Stimulated activated CD8-positive, alpha-beta memory T cell treated with anti-CD3 and anti-CD28 coated beads, Interleukin-15, amount 100 ng/mL, for 48 hours (primary cell): ENCODE measurements around the gene XAB2.

ENCODE experiments used
- DNase-seq, 2 donors: peaks; one replicate each; pipeline ENCODE4 v3.0.0-alpha.2; 2020; ENCODE audit warnings: low read depth in 2 of 2

Gene XAB2

GRCh38 chr19:7648265-7649014 is 19.1 kb upstream of the XAB2 start:
- DNase-seq: no peak

DNA sequence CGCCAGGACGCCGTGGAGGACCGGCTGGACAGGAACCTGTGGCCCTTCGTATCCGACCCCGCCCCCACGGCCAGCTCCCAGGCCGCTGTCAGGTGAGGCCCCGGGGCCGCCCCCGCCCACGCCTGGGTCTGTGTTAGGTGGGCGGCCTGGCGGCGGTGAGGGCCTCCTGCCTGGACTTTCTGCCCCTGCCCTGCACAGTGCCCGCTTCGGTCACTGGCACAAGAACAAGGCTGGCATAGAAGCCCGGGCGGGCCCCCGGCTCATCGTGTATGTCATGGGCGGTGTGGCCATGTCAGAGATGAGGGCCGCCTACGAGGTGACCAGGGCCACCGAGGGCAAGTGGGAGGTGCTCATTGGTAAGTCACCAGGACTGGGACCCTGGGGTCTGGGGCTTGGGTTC is 17.8 kb upstream of the XAB2 start:
- DNase-seq: no peak

- no peak for DNase-seq
Measured at GRCh38 chr19:7646426-7646700, 17.0 kb upstream of the XAB2 start.

DNA sequence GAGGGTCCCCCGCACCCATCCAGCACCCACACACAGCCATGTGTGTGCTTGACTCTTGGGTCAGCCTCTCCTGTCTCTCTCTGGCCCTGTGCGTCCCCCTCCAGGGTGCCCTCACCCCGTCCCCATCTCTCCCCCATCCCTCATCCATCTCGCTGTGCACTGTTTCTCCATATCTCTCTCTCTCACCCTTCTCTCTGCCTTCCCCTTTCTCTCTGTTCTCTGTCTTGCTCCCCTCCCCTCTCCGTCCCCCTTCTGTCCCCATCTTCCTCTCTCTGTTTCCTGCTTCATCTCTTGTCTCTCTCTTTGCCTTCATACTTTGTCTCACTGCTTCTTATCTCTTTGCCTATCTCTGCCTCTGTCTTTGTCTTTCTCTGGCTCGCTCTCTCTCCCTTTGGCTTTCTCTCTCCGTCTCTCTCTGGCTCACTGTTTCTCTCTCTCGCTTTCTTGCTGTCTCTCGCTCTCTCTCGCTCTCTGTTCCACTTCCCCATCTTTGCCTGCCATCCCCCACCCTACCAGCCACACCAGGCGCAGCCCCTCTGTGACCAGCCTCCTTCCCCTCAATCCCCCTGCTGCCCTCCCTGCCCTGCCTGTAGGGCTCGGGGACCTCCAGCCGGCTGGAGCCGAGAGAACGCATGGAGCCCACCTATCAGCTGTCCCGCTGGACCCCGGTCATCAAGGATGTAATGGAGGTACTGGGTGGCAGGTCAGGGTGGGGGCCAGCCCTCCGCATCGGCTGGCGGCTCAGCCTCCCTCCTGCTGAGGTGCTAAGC is 16.5 kb upstream of the XAB2 start:
- DNase-seq: no peak

DNA sequence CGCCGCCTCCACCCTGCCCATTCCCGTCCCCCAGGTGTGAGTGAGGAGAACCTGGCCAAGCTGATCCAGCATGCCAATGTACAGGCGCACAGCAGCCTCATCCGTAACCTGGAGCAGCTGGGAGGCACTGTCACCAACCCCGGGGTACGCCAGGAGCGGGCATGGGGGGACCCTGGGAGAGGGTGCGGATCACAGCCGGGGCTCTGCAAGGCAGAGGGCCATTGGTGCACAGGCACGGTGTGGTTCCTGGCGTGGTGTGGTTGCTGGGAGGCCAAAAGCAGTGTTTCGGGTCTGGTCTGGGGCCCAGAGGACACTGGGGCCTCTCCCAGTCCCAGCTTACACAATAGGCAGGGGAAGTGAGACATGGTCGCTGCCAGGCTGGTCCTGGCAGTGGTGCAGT is 15.8 kb upstream of the XAB2 start:
- no peak for DNase-seq

DNA sequence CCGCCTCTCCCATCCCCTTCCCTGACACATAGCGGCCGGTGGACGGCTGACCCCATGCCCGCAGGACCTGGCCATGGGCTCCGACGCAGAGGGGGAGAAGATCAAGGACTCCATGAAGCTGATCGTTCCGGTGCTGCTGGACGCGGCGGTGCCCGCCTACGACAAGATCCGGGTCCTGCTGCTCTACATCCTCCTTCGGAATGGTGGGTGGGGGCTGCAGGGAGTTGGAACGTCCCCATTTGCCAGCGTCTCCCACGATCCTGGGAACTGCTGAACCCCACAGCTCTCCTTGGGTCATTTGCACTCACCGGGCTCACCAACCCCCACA is 15.2 kb upstream of the XAB2 start:
- no peak for DNase-seq

GRCh38 chr19:7643629-7644549 is 14.5 kb upstream of the XAB2 start:
- DNase-seq: peak in 1 of 2 donors; percentile 22

GRCh38 chr19:7643031-7643415 is 13.7 kb upstream of the XAB2 start:
- DNase-seq: no peak

DNA sequence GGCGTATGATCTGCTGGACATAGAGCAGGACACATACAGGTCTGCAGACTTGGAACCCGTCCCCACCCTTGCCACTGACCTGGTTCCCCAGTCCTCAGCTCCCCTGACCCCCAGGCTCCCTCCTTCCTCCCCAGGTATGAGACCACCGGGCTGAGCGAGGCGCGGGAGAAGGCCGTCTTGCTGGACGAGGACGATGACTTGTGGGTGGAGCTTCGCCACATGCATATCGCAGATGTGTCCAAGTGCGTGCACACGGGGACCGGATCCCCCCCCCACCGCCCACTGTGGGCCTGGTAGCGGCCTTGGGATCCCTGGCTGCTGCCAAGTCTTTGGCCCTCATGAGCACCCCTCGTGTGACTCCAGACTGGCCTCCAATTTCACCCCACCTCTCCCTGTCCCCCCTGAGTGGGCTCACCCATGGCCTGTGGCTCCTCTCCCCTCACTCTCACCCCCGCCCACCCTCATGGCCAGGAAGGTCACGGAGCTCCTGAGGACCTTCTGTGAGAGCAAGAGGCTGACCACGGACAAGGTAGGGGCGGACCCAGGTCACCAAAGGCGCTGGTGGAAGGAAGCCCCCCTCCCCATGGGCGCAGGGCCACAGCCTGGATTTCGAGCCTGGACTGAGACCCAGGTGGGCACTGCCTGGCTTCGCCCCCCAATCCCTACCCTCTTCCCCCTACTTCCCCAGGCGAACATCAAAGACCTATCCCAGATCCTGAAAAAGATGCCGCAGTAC is 13.1 kb upstream of the XAB2 start:
- DNase-seq: no peak

- no peak for DNase-seq
Measured at GRCh38 chr19:7641290-7642276, 12.2 kb upstream of the XAB2 start.

- DNase-seq: no peak
Measured at GRCh38 chr19:7640803-7641202, 11.5 kb upstream of the XAB2 start.

DNA sequence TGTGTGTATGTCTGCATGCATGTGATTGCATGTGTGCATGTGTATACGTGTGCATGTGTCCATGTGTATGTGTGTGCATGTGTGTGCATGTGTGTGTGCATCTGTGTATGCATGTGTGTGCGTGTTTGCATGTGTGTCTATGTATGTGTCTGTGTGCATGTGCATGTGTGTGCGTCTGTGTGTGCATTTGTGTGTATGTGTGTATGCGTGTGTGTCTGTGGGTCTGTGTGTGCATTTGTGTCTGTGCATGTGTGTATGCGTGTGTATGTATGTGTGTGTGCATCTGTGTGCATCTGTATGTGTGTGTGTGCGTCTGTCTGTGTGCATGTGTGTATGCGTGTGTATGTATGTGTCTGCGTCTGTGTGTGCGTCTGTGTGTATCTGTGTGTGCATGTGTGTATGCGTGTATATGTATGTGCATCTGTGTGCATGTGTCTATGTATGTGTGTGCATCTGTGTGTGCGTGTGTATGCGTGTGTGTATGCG is 10.6 kb upstream of the XAB2 start:
- DNase-seq: no peak

DNA sequence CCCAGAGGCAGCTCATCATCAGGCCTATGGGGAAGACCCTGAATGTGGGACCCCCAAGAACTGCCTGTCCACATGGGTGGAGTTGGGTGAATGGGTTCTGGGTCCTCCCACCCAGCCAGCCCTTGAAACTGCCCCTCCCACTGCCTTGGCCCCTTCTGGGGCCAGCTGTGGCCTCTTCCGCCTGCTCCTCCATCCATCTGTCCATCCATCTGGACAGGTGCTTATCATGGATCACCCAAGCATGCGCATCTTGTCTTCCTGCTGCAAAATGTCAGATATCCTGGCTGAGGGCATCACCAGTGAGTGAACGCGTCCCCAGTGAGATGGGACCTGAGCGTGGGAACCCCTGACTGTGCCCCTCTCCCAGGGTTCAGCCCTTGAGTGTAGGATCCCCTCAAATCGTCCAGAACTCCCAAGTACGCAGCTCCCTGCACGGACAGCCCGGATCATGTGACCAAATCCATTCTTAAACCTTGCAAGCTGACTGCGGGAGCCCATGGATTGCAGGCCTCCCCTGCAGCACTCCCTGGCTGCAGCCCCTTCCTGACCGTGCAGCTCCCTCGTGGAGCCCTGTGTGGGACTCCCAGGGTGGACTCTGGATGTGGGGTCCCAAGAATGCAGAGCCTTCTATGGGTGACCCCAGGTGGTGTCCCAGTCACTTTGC is 9.6 kb upstream of the XAB2 start:
- no peak for DNase-seq

GRCh38 chr19:7637374-7638256 is 8.3 kb upstream of the XAB2 start:
- DNase-seq: no peak

GRCh38 chr19:7636691-7637373 is 7.5 kb upstream of the XAB2 start, which contains the start of gene STXBP2:
TSS of gene STXBP2 (plus strand) at chr19:7637110. CDS start at chr19:7637150, 40 bp downstream.
- peak; percentile 81 to 82 for DNase-seq

DNA sequence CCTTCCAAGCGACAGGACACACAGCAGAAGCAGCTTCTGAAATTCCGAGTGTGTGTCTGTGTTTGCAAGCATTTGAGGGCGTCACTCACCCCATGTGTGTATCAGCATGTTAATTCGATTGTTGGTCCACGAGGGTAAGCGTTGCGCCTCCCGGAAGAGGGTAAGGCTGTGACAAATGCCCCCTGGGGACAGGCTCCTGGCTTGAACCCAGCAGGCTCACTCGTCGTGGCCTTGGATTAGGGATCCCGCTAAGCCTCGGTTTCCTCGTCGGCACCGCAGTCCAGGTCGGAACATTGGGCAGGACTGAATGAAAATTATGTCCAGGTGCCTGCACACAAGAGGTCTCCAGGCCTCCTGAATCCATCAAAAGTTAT is 7.0 kb upstream of the XAB2 start:
- DNase-seq: no peak

DNA sequence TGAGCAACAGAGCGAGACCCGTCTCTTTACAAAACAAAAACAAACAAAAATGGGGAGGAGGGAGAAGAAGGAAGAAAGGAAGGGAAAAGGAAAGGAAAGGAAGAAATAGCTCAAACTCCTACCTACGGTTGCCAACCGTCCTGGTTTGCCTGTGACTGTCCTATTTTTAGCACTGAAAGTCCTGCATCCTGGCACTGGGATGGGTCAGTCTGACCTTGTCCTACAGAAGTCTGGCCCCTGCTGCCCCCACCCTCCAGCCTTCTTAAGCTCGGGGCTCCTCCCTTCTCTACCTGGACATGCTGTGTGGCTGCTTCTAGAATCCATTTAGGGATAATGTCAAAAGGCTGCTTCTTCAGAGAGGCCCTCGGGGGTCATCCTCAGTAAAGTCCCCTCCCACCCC is 6.3 kb upstream of the XAB2 start:
- no peak for DNase-seq

- no peak for DNase-seq
Measured at GRCh38 chr19:7633698-7634097, 4.4 kb upstream of the XAB2 start, which contains the start of gene PCP2. TSS of gene PCP2 (minus strand) at chr19:7633719. CDS start at chr19:7633457, 262 bp downstream.
